ENCODE measurements around the gene P3H1.
"Not testable (repeated sequence)": the region's sequence is repeated elsewhere in the genome, so short reads cannot be mapped to it uniquely, and the experiment has no call there.

The P3H1 gene, protein sequence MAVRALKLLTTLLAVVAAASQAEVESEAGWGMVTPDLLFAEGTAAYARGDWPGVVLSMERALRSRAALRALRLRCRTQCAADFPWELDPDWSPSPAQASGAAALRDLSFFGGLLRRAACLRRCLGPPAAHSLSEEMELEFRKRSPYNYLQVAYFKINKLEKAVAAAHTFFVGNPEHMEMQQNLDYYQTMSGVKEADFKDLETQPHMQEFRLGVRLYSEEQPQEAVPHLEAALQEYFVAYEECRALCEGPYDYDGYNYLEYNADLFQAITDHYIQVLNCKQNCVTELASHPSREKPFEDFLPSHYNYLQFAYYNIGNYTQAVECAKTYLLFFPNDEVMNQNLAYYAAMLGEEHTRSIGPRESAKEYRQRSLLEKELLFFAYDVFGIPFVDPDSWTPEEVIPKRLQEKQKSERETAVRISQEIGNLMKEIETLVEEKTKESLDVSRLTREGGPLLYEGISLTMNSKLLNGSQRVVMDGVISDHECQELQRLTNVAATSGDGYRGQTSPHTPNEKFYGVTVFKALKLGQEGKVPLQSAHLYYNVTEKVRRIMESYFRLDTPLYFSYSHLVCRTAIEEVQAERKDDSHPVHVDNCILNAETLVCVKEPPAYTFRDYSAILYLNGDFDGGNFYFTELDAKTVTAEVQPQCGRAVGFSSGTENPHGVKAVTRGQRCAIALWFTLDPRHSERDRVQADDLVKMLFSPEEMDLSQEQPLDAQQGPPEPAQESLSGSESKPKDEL

DNA sequence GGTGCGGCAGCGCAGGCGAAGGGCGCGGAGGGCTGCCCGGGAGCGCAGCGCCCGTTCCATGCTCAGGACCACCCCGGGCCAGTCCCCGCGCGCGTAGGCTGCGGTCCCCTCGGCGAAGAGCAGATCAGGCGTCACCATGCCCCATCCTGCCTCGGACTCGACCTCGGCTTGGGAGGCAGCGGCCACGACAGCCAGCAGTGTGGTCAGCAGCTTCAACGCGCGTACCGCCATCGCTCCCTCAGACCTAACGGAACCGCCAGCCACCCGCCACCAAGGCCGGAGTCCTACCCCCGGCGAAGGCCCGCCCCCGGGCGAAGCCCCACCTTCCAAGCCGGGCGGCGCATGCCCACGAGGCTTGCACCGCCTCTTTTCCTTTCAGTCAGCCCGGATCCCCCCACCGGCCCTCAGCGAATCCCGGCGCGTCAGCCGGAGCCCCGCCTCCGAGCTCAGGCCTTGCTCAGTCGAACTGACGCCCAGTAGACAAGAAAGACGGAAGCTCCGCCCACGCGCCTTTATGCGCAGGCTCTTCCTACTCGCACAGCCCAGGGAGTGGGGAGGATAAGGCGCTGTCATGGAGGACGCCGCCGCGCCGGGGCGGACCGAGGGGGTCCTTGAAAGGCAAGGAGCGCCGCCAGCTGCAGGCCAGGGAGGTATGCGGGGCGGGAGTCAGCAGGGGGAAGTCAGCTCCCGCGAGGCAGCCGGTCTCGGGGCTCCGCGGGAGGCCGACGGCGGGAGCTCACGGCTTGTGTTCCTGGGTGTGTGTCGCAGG is at the start of gene P3H1, which contains the start of gene C1orf50:
P3H1 (minus strand) TSS at position 288 of the 769 bp plus-strand sequence; CDS start at position 231, 57 bp downstream.
C1orf50 (plus strand) TSS at position 509 of the 769 bp plus-strand sequence; CDS start at position 572, 63 bp downstream.
- DNase-seq (ENCODE audit: low read depth in 4 of 4, low spot score in 1 of 4), result peak; percentile 99 to 100 (median 99)

DNA sequence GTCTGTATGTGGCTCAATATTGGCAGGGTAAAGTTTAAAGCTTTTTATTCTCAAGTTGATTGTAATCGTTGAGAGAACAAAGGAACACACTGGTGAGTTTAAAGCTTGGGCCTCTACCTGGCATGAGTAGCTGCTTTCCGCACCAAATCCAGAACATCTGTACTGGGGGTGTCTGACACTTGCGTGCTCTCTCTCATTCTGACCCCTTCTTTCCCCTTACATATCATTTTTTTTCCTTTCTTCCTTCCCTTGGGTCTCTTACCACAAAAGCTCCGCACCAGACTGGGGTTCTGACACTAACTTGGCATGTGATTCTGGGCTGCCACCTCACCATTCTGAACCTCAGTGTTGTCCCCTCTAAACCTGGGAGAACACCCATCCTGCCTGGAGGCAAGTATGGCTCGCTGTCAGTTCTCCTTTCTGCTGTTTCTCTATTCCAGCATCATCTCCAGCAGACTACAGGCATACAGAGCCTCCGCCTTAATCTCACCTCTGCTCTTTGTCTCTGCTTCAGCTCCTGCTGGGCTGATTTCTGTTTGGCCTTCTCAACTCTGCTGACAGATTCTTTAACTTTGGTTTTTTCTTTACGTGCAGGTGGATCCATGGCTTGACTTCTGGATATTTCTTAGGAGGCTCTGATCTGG is 49.2 kb upstream of the P3H1 start:
- DNase-seq (ENCODE audit: low read depth in 4 of 4, low spot score in 1 of 4), result no peak

DNA sequence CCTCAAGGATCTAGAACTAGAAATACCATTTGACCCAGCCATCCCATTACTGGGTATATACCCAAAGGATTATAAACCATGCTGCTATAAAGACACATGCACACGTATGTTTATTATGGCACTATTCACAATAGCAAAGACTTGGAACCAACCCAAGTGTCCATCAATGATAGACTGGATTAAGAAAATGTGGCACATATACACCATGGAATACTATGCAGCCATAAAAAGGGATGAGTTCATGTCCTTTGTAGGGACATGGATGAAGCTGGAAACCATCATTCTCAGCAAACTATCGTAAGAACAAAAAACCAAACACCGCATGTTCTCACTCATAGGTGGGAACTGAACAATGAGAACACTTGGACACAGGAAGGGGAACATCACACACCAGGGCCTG is 48.0 kb upstream of the P3H1 start:
- not testable (repeated sequence) for DNase-seq (ENCODE audit: low read depth in 4 of 4, low spot score in 1 of 4)

DNA sequence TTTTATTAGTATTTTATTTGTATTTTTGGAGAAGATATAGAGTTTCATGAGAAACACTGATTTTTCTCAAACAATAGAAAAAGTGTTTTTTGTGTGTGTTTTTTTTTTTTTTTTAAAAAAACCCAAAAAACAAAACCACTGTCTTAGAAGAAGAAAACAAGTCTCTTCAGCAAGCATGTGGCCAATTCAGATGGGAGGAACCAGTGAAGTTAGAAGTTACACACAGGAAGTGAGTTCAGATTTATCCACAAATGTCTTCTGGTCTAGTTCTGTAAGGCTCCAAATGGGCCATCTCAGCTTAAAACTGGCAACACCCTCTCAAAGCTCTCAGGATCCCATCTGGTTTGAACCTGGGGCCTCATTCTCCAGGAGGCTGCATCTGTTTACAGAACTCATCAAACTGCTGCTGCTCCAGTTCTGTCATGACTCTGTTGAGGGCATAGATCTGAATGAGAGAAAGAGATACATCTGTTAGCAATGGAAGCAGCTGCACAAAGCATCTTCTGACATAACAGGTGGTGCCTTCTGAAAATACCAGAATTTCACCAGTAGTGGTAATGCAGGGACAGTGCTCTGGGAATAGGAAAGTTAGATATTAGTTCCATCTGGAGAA is 40.3 kb upstream of the P3H1 start:
- no peak for DNase-seq (ENCODE audit: low read depth in 4 of 4, low spot score in 1 of 4)

DNA sequence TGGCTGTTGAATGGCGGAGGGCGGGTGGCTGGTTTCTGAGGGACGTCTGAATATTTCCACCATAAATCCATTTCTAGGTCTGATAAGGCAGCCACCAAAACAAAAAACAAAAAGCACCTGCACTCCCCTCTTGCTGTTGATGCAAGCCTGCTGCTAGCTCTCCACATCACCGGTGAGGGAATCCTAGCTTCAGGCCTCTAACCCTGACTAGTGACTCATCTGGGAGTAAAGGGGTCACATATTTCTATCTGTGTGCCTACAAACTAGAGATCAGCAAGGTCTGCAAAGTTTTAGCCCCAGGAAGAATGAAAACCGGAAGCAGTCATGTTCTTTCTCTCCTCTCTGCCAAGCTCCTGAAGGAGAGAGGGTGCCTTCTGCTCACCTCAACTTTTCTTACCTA is 39.8 kb upstream of the P3H1 start:
- no peak for DNase-seq (ENCODE audit: low read depth in 4 of 4, low spot score in 1 of 4)

DNA sequence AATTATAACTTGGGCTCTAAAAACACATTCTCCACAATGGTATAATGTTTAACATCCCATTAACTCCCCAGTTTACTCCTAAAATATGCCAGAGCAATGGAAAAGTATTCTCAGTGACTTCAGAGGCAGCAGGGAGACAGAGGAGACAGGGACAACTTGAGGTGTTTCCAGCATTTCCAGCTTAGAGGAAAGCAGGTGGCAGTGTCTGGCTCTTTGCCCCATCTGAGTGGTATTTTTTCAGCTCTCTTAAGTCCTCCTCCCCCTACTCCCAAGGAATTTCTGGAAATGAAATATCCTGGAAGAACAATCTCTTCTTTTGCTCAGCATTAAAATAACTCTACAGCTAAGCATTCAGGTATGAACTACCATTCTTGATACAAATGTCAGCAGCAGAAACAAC is 39.3 kb upstream of the P3H1 start:
- no peak for DNase-seq (ENCODE audit: low read depth in 4 of 4, low spot score in 1 of 4)

DNA sequence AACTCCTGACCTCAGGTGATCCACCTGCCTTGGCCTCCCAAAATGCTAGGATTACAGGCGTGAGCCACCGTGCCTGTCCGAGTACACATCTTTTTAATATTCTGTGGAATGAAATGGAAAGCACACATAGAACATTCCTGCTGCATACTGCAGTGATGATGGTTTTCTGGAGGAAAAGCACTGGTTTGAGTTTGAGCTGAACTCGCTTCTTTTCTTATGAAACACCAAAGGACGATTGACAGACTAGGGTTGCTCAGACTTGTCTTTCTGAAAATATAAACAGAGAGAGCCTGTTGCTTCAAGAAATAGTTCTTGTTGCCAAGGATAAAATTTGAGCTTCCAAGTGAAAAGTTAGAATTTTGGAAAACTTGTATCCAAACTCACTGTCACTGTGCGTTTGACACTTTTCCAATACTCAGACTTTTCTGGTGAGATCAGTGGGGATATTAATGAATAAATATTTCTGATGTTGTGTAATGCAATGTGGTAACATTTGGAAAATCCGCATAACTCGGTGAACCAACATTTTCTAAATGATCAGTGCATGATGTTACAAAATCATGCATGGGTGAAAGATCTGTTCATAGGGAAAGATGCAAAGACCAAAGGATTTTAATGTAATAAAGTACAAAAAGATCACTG is 35.1 kb upstream of the P3H1 start:
- no peak for DNase-seq (ENCODE audit: low read depth in 4 of 4, low spot score in 1 of 4)

DNA sequence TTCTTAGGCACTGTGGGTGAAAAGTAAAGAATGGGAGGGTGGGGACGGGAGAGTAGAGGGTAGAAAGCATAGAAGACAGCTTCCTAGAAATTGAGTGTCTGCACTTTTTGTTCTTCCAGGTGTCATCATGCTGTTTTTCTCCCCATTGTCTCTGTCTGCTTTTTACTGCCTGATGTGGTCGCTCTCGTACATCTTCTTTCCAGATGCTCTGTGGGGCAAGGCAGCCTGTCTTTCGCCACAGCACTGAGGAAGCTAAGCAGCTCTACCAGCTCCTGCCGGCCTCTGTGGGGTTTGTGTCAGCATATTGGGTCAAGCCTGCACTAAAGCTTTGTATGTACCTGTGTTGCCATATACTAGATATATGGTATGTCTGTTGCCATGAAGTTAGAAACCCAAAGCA is 31.2 kb upstream of the P3H1 start:
- DNase-seq (ENCODE audit: low read depth in 4 of 4, low spot score in 1 of 4), result no peak

DNA sequence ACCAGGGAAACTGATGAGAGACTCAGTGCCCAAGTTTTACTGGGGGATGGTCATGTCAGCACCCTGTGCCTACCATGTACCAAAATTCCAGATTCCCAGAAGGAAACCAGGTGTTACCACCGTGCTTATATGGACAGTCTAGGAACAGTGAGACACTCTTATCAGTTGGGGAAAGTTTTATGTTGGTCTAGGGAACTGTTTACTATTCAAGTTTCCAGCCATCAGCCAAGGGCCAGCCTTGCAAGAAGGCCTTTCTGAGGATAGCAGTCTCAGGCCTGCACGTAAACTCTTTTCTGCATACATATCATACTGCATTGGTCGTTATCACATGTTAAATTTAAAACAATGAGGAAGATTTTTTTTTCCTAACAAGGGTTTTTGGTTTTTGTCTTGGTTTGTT is 30.6 kb upstream of the P3H1 start:
- DNase-seq (ENCODE audit: low read depth in 4 of 4, low spot score in 1 of 4), result no peak

DNA sequence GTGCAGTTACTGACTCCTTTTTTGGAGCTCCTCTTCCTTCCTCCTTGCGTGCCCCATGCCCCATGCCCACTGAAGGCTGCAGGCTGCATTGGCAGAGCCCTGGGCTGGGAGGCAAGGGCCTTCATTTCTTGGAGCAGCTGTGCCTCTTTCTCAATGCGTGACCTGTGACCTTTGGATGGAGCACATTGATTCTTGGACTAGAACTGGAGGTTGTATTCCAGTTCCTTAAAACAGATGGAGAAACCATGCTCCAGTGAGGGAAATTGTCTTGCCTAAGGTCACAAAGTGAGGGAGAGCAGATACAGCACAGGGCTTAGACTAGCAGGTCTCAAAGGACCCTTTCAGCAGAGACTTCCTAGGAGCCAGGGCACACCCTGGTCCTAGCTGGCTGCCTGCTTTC is 27.0 kb upstream of the P3H1 start:
- DNase-seq (ENCODE audit: low read depth in 4 of 4, low spot score in 1 of 4), result no peak

DNA sequence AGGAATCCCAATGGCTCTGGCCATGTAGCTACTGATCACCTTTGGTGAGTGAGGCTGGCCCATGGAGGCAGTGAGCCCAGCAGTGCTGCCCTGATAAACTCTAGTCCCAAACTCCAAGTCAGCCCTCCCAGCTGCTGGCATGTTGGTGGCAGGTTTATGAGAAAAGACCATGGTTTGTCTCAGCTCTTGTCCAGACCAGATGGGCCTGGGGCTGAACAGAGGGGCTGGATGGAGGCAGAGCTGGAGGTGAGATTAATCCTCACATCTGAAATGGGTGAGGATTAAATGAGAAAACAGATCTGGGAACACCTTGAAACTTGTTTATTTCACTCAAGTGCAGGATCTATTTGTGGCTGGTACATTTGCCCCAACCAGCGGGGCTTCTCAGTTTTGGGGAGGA is 21.2 kb upstream of the P3H1 start:
- no peak for DNase-seq (ENCODE audit: low read depth in 4 of 4, low spot score in 1 of 4)

DNA sequence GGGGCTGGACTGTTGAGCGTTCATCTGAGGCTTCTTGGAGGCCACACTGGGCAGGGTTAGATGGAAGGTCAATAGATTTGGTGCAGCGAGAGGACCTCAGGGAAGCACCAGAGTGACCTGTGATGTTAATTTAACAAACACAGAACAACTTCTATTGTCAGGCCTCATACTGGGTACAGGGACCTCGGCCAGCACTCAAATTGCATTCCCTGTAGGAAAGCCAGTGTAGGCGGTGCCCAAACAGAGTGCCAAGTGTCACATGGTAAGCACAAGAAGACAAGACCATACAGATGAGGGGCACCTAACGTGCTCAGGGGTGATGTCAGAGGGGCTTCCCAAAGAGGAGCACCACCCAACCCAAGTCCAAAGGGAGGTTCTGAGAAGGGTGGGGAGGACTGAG is 19.3 kb upstream of the P3H1 start:
- no peak for DNase-seq (ENCODE audit: low read depth in 4 of 4, low spot score in 1 of 4)

DNA sequence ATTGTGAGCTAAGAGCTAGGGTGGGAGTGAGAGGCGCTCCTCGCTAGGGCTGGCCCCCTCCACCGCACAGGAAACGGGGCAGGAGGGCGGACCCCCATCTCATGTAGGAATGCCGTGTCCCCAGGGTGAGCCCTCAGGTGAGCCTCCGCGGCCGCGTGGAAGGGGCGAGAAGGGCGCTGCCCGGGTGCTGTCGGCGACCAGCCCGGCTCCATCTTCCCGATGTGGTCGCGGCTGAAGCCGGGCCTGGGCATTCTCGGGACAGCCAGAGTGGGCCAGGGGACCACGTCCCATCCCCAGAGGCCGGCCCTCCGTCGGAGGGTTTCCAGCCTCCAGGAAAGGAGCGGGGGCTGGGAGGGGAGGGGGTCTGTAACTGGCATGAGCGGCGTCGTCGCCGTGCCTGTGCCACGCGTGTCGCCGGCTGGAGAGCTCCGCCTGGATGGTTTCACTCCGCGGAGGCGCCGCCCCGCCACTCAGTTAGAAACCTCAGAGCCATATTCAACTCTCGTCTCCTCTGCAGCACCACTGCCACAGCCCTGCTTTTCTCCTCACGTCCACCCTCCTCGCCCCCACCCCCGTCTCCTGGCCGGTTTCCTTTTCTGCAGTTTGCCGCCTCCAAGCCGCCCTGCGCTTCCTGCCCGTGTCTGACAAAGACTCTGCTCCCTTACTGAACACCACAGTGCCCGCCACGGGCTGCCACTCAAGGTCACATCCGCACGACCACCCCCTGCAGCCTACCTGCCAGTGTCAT is 18.3 kb upstream of the P3H1 start, which contains the start of gene TMEM269:
TMEM269 (plus strand) TSS at position 46 of the 748 bp plus-strand sequence. CDS start 4,903 bp downstream, outside the sequence.
- DNase-seq (ENCODE audit: low read depth in 4 of 4, low spot score in 1 of 4), result peak in 1 of 4 experiments; percentile 18

DNA sequence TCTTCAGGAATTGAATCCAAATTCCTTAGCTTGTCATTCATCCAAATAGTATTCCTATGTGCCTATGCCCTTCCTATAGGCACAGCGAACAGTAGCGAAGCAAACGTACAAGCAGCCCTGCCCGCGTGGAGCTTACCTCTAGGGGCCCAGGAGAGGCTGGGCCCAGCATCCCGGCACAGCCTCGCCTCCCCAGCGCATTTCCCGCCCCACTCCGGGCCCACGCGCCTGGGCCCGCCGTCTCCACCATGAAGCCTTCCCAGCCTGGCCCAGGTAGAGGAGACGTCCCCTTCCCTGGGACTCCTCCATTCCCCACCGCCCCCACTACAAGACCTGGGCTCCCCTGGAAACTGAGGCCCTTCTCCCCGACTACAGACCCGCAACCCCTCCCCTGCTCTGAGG is 17.7 kb upstream of the P3H1 start:
- DNase-seq (ENCODE audit: low read depth in 4 of 4, low spot score in 1 of 4), result no peak

DNA sequence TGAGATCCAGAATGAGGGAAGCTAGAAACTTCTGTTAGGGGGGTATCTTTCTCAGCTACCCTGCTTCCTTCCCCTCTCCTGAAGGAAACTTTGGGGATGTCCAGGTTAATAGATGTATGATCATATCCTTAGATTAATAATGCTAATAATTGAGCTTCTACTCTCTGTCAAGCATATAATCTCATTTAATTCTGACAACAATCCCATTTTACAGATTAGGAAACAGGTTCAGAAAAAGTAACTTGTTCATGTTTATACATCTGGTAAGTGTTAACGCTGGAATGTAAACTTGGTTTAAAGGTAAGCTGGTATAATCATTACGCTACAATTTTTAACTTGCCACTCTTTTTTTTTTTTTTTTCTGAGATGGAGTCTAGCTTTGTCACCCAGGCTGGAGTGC is 16.3 kb upstream of the P3H1 start:
- DNase-seq (ENCODE audit: low read depth in 4 of 4, low spot score in 1 of 4), result no peak

DNA sequence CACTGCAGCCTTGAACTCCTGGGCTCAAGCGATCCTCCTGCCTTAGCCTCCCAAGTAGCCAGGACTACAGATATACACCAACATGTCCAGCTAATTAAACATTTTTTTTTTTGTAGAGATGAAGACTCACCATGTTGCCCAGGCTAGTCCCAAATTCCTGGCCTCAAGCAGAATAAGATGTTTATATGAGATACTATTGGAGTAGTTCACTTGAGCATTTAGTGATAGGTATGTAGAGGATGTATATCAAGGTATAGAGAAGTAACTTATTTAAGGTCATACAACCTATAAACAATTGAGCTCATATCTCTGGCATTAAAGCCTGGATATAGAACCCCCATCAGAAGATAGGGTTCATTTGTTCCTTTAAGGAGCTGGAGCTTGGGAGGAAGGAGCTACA is 13.3 kb upstream of the P3H1 start:
- no peak for DNase-seq (ENCODE audit: low read depth in 4 of 4, low spot score in 1 of 4)

DNA sequence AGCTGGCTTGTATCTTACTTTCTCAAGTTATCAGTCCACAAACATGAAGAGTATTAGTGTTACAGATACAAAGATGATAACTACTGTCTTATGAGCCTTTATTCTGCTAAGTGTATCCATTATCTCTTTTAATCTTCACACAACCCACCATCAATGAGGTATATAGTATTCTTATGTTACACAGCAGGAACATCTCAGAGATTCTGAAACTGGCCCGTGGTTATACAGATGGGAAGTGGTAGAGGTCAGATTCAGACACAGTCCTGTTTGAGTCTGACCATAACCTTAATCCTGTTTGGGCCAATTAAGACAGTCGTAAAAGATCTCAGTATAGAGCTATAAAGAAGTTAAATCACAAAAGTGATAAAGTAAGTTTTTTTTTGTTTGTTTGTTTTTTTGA is 12.9 kb upstream of the P3H1 start:
- DNase-seq (ENCODE audit: low read depth in 4 of 4, low spot score in 1 of 4), result no peak

DNA sequence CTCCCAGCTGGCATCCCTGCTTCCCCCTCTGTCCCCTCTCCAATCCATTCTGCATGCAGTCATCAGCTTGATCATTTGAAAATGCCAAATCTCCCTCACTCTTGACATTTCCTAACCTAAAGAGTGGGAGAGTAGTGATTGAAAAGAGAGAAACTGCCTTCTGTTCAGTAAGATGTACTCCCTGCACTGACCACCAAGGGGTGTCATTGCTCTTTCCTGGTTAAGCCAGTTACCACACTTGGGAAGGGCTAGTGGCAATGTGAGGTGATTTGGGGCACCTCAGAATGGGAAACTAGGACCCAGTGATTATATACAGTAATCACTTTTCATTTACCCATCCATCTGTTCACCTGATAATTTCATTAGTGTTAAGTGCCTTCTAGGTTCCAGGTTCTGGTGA is 11.0 kb upstream of the P3H1 start:
- DNase-seq (ENCODE audit: low read depth in 4 of 4, low spot score in 1 of 4), result no peak

DNA sequence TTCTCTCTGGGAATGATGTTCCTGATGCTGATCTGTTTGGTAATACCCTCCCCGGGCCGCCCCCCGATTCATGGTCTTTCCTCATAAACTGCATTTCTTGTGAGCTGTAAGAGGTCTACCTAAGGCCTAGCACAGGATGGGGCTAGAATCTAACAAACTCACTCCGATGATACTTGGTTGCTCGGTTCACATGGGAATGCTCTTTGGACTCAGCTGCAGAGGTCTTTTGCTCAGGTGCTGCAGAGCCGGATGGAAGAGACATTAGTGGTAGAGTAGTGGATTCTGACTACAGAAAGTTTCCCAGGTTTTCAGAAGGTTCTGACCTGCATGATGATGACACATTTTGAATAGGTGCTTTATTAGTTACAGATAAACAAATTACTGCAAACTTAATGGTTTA is 9.7 kb upstream of the P3H1 start:
- no peak for DNase-seq (ENCODE audit: low read depth in 4 of 4, low spot score in 1 of 4)

Data from stimulated activated CD4-positive, alpha-beta T cell treated with anti-CD3 and anti-CD28 coated beads, Interleukin-1b, Interleukin-23, amount 100 ng/mL, for 24 hours (primary cell).